Measurements from ENCODE around the gene IKZF2. TPM values are rescaled to one million over a fixed set of nuclear protein-coding genes. Genes with fewer than 3 reads are reported as not detected.

IKZF2 gene
- total RNA-seq, 2 experiments from 2014 or later, result 20.0 to 45.1 TPM

DNA sequence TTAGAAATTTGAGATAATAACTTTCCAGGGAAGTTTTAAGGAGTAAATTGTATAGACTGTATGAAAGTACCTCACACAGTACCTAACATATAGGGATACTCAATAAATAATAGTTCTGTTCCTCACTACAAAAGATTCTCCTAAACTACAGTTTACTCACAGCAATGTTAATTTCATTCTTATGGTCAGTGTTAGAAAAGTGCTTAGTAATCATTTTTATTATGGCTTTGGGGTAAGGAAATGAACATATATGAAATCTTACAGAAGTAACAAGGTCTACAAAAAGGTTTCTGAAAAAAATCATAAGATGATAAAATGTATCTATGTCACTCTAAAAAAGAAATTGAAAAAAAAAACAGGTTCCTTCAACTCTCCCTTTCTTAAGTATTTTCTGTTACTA is 67.2 kb downstream of the IKZF2 start:
- DNase-seq (ENCODE audit: low spot score), result no peak
- Histone ChIP-seq H3K4me3 (ENCODE audit: low read depth, low read length, poor library complexity, severe bottlenecking) (no peak overlapping the region), H3K4me1 (ENCODE audit: insufficient read depth, low read length, poor library complexity, severe bottlenecking) (no peaks in the 10 kb centered on the region), H3K4me2 (ENCODE audit: low read length) (no peak overlapping the region), H3K9me3 (ENCODE audit: low read length) (no peaks in the 10 kb centered on the region), H2AFZ (ENCODE audit: low read length) (no peak overlapping the region), H3K79me2 (ENCODE audit: insufficient read depth, low read depth, low read length) (no peaks in the 10 kb centered on the region), H4K20me1 (ENCODE audit: insufficient read depth, low read length) (no peaks in the 10 kb centered on the region), H3K36me3 (ENCODE audit: insufficient read depth, low read length) (no peaks in the 10 kb centered on the region), H3K27ac (ENCODE audit: low read depth, low read length, poor library complexity, severe bottlenecking) (no peak overlapping the region), H3K9me2 (ENCODE audit: insufficient read depth, low read length) (no peaks in the 10 kb centered on the region)
- POLR2A ChIA-PET, result no interaction called here
- BruUV-seq (replicated peaks), result no TSS peak
- CTCF ChIA-PET (ENCODE audit: unreplicated experiment), result no interaction called here
- intact Hi-C loops (cut with micrococcal nuclease; ENCODE audit: unreplicated experiment), result no loop called here
- TF ChIP-seq EZH2phosphoT487 (IDR thresholded peaks at IDR 0.05; ENCODE audit: borderline replicate concordance, low read depth, low read length) (no peak), CTCF (conservative IDR thresholded peaks at IDR 0.05; ENCODE audit: low read length) (no peak)

DNA sequence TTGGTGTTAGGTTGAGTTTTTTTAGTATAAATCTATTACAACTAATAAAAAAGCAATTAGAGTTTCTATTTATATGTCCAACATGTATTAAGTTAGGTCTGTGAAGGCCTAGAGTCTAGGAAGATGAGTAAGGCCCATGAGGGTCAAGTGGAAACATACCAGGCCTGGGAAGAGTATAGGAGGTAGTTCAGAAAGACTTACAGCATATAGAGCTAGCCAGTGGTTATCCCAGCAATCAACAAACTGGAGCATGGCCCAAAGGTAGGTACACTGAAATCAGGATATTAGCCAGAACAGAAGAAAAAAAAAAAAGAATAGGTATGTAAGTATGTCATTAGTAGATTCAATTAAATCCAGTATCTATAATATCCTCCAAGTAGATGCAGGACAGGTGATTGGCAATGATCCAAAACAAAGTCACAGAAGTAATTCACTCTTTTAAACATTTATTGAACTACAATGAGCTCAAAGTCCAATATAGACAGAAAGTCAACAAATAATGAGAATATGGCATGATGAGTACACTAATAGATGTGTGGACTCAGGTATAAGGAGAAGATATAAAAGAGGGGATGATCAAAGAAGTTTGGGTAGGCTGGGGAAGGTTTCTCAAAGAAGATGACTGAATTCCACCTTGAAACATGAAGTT is 70.3 kb downstream of the IKZF2 start:
- ChIA-PET POLR2A (no interaction called here), CTCF (ENCODE audit: unreplicated experiment) (no interaction called here)
- no TSS peak for BruUV-seq (replicated peaks)

More for the DNA sequence above, 70.3 kb downstream of the IKZF2 start:
- peaks cover 9% of the 10 kb centered on the region for H3K4me1 ChIP-seq (ENCODE audit: insufficient read depth, low read length, poor library complexity, severe bottlenecking)
- intact Hi-C loops (cut with micrococcal nuclease; ENCODE audit: unreplicated experiment), result no loop called here
- TF ChIP-seq EZH2phosphoT487 (IDR thresholded peaks at IDR 0.05; ENCODE audit: borderline replicate concordance, low read depth, low read length) (no peak), CTCF (conservative IDR thresholded peaks at IDR 0.05; ENCODE audit: low read length) (no peak)
- no peak overlapping the region for H2AFZ ChIP-seq (ENCODE audit: low read length)
- H3K36me3 ChIP-seq (ENCODE audit: insufficient read depth, low read length), result no peaks in the 10 kb centered on the region; the same call in 1 of the 2 replicates
- H3K4me3 ChIP-seq (ENCODE audit: low read depth, low read length, poor library complexity, severe bottlenecking), result no peak overlapping the region
- H3K9me3 ChIP-seq (ENCODE audit: low read length), result no peaks in the 10 kb centered on the region
- H3K27ac ChIP-seq (ENCODE audit: low read depth, low read length, poor library complexity, severe bottlenecking), result no peak overlapping the region
- no peak for DNase-seq (ENCODE audit: low spot score)
- no peak overlapping the region for H3K4me2 ChIP-seq (ENCODE audit: low read length)
- no peaks in the 10 kb centered on the region for H3K79me2 ChIP-seq (ENCODE audit: insufficient read depth, low read depth, low read length)
- no peaks in the 10 kb centered on the region for H4K20me1 ChIP-seq (ENCODE audit: insufficient read depth, low read length)
- no peaks in the 10 kb centered on the region for H3K9me2 ChIP-seq (ENCODE audit: insufficient read depth, low read length)

All from OCI-LY7 (cell line).